Left renal cortex interstitium (tissue), 4 donors: ENCODE results near the gene ECSIT. TPM values are rescaled to one million over a fixed set of nuclear protein-coding genes. Genes with fewer than 3 reads are reported as not detected.

Experiments
- DNase-seq, 4 donors: peaks; one replicate each; pipeline ENCODE4 v3.0.0-alpha.2; 2013; ENCODE audit warnings: low read depth in 4 of 4, low spot score in 2 of 4, missing footprints in 1 of 4
- polyA plus RNA-seq, 4 donors: library from polyadenylated mRNA; unstranded; fragments of 120-200 nt; gene quantifications; one replicate each; pipeline ENCODE4 v1.2.1, GENCODE V29; 2013; ENCODE audit not compliant: insufficient read length in 4 of 4

The ECSIT gene
- polyA plus RNA-seq, 4 donors: 36.4 to 47.9 (median 42.0) TPM

GRCh38 chr19:11505504-11506100 is 23.3 kb downstream of the ECSIT start, which contains the start of gene ZNF653:
TSS of gene ZNF653 (minus strand) at chr19:11505839. CDS start at chr19:11505786, 53 bp downstream.
- peak; percentile 92 to 94 (median 93) for DNase-seq

- peak; percentile 52 to 88 (median 84) for DNase-seq
These were observed 23.9 kb downstream of the ECSIT start for GRCh38 chr19:11505032-11505503.

GRCh38 chr19:11504502-11505031 is 24.4 kb downstream of the ECSIT start:
- DNase-seq: no peak

DNA sequence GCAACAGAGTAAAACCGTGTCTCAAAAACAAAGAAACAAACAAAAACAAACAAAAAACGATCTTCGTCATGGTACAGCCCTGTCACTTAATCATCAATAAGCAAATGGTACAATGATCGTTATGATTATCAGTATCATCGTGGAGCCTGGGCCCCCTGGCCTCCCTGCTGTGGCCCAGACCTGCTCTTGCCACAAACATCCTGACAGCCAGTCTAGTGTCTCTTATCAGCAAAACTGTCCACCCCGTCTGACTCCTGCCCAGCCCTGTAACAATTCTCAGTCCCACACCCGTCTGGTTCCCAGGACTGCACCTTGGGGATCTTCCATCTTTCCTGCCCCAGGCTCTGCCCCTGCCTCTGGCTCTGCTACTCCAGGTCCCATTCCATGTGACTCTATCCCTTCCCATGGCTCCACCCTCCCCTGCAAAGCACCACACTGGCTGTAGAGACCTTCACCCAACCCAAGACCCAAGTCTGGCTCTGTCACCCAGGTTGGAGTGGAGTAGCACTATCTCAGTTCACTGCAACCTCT is 29.0 kb downstream of the ECSIT start:
- DNase-seq: no peak

DNA sequence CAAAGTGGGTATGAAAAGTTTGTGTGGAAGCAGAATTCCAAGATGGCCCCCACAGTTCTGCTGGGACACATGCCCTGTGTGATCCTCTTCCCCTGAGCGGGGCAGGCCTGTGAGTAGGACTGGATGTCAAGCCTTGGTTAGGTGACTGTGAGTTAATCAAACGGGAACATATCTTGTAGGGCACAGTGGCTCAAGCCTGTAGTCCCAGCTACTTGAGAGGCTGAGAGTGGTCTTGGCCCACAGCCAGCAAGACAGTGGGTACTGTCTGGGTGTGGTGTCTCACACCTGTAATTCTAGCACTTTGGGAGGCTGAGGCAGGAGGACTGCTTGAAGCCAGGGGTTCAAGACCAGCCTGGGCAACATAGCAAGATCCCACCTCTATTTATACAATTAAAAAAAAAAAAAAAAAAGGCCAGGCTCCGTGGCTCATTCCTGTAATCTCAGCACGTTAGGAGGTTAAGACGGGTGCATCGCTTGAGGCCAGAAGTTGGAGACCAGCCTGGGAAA is 29.7 kb downstream of the ECSIT start:
- no peak for DNase-seq

GRCh38 chr19:11496391-11497163 is 32.4 kb downstream of the ECSIT start:
- no peak for DNase-seq

DNA sequence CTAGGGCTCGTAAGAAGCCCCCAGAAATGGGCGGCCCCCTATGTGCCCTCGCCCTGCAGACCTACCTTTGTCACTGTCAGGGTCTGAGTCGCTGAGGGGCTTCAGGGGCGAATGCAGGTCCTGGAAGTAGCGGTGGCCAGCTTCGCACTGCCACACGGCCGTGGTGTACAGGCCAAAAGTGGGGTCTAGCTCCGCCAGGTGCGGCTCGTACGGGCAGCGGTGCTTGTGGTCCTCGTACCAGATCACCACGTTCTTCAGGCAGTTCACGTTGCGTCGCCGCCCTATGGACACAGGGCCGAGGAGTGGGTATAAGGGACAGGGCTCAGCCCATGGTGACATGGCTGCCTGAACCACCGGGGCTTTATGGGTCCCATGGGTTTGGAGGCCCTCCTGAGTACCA is 33.0 kb downstream of the ECSIT start:
- no peak for DNase-seq

DNA sequence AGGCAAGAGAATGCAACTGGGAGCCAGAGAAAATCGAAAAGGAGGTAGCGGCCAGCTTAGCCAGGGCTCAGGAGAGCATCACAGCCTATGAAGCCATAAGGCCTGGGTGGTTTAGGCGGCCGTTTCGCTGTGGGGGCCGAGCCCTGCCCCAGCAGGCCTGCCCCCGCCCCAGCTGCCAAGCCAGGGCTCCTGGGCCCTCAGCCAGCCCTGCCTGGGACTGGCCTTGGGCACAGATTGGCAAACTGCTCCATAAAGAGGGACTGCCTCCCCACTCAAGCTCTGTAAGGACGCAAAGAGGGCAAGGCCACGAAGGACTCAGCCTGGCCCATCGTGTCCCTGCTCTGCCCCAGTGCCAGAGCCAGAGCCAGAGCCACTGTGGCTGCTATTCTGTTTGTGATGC is 33.5 kb downstream of the ECSIT start:
- no peak for DNase-seq

DNA sequence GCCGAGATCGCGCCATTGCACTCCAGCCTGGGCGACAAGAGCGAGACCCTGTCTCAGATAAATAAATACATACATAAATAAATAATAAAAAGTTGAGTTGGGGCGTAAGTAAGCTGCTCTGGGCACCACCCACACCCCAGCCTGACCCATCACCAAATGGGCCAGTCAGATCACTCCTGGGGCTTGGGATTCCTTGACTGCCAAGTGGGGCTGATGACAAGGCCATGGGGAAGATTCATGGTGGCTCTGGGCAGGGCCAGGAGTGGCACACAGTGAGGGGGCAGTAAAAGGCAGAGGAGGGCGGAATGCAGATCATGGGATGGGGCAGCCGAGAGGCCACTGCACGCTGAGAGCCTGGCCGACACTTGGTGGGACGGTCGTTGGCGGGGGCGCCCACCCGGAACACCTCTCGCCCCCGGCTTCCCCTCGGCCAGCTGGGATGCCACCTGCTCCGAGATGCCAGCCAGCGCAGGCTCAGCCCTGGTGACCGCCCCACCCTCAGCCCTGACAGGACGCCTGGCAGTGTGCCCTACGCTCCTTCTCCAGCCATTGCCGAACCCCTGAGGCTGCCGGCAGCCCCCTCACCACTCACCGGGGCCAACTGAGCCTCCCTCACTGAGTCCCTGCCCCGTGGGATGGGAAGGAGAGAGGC is 34.2 kb downstream of the ECSIT start:
- no peak for DNase-seq

DNA sequence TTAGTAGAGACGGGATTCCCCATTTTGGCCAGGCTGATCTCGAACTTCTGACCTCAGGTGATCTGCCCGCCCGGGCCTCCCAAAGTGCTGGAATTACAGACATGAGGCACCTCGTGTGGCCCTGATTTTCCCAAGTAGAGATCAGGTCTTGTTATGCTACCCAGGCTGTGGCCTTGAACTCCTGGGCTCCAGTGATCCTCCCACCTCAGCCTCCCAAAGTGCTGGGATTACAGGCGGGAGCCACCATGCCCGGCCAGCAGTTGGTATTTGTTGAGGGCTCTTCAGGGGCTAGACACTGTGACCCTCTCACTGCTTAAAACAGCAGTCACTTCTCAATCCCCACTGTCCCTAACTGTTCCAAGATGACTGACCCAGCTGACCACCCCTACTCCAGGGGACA is 39.6 kb downstream of the ECSIT start:
- no peak for DNase-seq

DNA sequence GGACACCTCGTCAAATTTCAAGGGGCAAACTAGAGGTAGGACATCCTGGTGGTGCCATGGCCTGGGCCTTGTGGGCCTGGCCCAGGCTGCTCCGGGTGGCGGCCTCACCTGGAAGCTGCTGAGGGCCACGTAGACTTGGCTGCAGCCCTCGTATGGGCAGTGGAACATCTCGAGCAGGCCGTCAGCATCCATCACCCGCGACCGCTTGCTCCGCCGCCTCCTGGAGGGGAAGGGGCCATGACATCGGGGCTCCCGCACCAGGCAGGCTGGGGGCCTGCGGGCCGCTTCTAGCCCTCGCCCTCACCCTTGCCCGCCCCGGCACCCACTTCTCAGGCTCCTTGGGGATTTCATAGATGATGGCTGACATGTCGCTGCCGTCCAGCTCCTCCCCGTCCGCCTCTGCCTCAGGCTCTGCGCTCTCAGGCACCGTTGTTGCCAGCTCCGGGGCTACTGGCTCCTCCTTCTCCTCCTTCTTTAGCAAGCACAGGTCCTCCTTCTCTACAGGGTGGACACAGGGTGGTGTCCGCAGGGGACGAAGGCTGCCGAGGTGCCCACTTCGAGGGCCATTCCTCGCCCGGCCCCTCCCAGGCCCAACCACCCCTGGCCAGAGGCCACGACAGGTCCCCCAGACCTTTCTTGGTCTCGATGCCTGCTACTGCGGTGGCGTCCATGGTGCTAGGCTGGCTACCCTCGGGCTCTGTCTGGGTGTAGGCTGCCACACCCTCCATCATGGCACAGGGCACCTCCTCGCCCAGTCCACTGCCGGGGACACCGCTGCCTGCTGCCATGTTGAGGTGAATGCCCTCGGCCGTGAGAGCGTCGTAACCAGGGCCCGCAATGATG is 42.1 kb downstream of the ECSIT start:
- DNase-seq: no peak

DNA sequence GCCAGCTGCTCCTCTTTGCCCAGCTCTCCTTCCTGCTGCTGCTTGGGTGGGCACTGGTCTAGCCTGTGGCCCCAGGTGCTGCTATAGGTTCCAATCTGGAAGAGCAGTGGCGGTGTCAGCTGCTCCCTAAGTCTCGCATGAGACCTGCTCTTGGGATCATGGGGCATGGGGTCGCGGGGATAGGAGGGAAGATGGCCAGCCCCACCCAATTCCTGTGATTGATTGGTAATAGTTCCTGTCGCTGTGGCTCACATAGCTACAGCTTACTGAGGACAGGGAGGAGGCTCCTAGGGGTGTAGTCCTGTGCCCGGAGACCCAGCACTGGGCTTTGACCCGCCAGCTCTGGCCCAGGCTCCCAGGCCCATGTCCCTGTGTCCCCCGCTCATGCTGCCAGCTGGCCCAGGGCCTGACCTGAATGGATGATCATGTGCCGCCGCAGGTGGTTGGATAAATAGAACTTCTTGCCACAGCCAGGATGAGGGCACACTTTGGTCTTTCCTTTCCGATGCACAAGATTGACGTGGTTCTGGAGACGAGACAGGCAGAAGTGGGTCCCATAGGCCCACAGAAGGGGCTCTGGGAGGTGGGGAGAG is 43.6 kb downstream of the ECSIT start:
- DNase-seq: no peak

GRCh38 chr19:11483366-11484111 is 45.4 kb downstream of the ECSIT start:
- no peak for DNase-seq

GRCh38 chr19:11482384-11483050 is 46.4 kb downstream of the ECSIT start:
- peak in 2 of 4 donors; percentile 40 to 42 for DNase-seq

DNA sequence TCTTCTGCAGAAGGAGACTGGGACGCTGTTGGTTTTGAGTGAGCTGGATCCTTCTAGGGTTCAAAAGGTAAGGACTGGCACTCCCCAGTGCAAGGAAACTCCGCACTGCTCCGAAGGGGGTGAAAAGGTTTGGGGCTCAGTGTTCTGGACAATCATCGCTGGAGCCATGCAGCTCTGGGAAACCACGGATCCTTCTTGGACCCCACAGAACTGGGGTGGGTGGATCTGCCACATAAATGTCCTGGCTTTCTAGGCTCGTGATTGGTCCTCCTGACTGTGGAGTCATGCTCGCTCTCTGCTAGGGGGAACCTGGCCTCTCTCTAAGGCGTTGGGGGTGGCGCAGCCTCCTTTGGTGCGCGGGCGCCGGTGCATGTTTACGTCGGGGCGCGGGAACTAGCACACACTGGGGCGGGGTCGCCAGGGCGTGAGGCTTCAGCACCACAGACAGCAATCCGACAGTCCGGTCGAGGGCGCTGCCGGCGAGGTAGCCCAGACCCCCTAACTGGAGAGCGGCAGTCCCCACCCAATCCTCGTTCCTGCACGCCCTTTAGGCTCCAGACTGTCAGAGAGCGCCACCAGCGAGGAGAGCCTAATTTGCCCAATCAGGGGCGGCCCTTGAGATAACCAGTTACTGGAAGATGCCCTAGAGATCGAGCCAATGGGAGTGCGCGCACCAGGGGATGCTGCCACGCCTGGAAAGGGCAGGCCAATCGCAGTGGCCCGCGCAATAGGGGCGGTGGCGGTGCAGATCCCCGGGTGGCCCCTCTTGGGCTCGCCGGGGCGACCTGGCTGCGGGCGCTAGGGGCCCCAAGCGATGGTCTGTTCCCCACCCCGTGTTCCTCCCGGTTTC is 47.2 kb downstream of the ECSIT start:
- peak in 3 of 4 donors; percentile 19 to 23 (median 23) for DNase-seq

DNA sequence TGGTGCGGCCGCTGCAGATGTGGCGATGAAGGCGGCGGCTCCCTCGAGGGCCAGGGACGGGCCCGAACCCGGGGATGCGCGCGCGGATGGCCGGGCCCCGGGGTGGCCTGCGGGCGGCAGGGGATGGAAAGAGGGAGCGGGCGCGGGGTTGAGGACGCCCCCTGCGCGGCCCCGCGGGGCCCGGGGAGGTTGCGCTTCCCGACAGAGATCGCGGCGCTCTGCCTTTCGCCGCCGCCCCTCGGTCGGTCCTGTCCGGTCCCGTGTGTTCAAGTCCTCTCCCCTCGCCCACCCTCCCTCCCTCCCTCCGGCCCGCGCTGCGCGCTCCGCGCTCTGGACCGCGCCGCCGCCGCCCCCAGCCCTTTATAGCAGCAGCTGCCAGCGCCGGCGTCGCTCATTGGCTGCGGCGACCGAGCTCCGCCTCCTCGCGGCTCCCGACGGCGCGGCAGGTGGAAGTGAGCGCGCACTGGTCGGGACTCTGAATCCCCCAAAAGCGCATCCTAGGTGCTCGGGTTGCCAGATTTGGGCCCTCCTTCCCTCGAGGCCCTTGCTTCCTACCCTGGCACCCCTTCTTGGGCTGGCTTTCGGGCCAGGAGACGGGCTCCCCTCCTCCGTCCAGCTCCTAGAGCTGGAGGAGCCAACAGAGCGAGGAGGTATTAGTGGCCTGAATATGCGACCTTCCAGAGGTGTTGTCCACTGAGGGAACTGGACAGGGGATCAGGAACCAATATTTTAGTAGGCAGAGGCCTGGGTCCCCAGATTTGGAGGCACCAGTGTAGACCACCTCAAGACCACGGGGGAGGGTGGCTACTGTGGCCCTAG is 48.0 kb downstream of the ECSIT start, which contains the start of gene ELAVL3:
TSS of gene ELAVL3 (minus strand) at position 332 of the 819 bp plus-strand sequence. CDS start 438 bp downstream, outside the sequence.
- no peak for DNase-seq
